Endothelial cell of umbilical vein (primary cell): ENCODE measurements around the gene DHX9. TPM values are rescaled to one million over a fixed set of nuclear protein-coding genes. Genes with fewer than 3 reads are reported as not detected.

Source experiments
- BruUV-seq: library from RNA; stranded (reverse); fragments of 400-500 nt; replicated peaks from 2 replicates; lab custom pipeline; 2021; lab: Mats Ljungman, UMichigan
- CTCF ChIA-PET: fragments of 300-600, 350-600 bp; sonication (Branson Sonifier 250); formaldehyde crosslinking; loops from one replicate; lab custom pipeline; 2021; ENCODE audit warnings: antibody characterized with exemption, inconsistent platforms; lab: Charles Lee
- POLR2A ChIA-PET: fragments of 300-600, 350-600 bp; sonication (Branson Sonifier 250); formaldehyde crosslinking; loops from one replicate; lab custom pipeline; 2021; ENCODE audit warnings: antibody characterized with exemption, inconsistent platforms; lab: Charles Lee
- DNase-seq: peaks from one replicate; pipeline ENCODE4 v3.0.0-alpha.2; 2011; ENCODE audit warnings: low read depth, low spot score
- FAIRE-seq: peaks from 2 replicates; lab custom pipeline; 2011; peaks lifted over from hg19 to GRCh38; lab: Jason Lieb, UNC
- H2AFZ ChIP-seq: 2 replicates; pipeline ENCODE4 v1.6.0; 2012; ENCODE audit warnings: low read depth, low read length, control low read depth, inconsistent platforms
- H3K27ac ChIP-seq: 2 replicates; pipeline ENCODE4 v1.5.1; 2011; ENCODE audit warnings: low read depth, mild to moderate bottlenecking, control low read depth, low read length, moderate library complexity; ENCODE audit not compliant: insufficient read depth
- H3K27me3 ChIP-seq, 2 experiments: 2 replicates each; pipeline versions ENCODE4 v1.6.0 to v1.6.1; 2011; ENCODE audit warnings: low read length in 2 of 2, mixed read lengths in 1 of 2; ENCODE audit not compliant: control insufficient read depth in 2 of 2, insufficient read depth in 2 of 2
- H3K36me3 ChIP-seq, 2 experiments: 2 replicates in 1 of 2; 3 replicates in 1 of 2; pipeline ENCODE4 v1.5.1; 2011; ENCODE audit warnings: low read length in 2 of 2, mild to moderate bottlenecking in 1 of 2, moderate library complexity in 1 of 2; ENCODE audit not compliant: control insufficient read depth in 2 of 2, insufficient read depth in 2 of 2; ENCODE audit errors: extremely low read depth in 1 of 2
- H3K4me1 ChIP-seq: 3 replicates; pipeline ENCODE4 v1.5.1; 2011; ENCODE audit warnings: mild to moderate bottlenecking, low read length; ENCODE audit not compliant: control insufficient read depth, insufficient read depth; ENCODE audit errors: extremely low read depth
- H3K4me2 ChIP-seq: 2 replicates; pipeline ENCODE4 v1.6.1; 2011; ENCODE audit warnings: low read length, control low read depth, mixed read lengths; ENCODE audit not compliant: insufficient read depth
- H3K4me3 ChIP-seq, 3 experiments: fragments of 200-600 bp in 1 of 3; sonication (generic), shearing (Covaris generic) in 1 of 3; replicated peaks in 1 of 3; 2 replicates each; pipeline ENCODE4 v1.5.1; 2011 to 2016; ENCODE audit warnings: control low read depth in 3 of 3, low read length in 3 of 3, mild to moderate bottlenecking in 2 of 3, inconsistent platforms in 1 of 3, low read depth in 1 of 3, moderate library complexity in 1 of 3; ENCODE audit not compliant: insufficient read depth in 1 of 3
- H3K79me2 ChIP-seq: 2 replicates; pipeline ENCODE4 v1.6.0; 2012; ENCODE audit warnings: low read length, inconsistent platforms; ENCODE audit not compliant: control insufficient read depth, insufficient read depth
- H3K9ac ChIP-seq: replicated peaks from 2 replicates; pipeline ENCODE3; 2011; ENCODE audit warnings: low read length, control low read depth; ENCODE audit not compliant: insufficient read depth; ENCODE audit errors: extremely low read depth
- H3K9me1 ChIP-seq: replicated peaks from 3 replicates; pipeline ENCODE4 v1.6.0; 2011; ENCODE audit warnings: mild to moderate bottlenecking, low read length; ENCODE audit not compliant: control insufficient read depth, insufficient read depth; ENCODE audit errors: extremely low read depth
- H3K9me3 ChIP-seq: replicated peaks from 2 replicates; pipeline ENCODE4 v1.5.1; 2012; ENCODE audit warnings: low read length, inconsistent platforms; ENCODE audit not compliant: control insufficient read depth, insufficient read depth
- H4K20me1 ChIP-seq: replicated peaks from 2 replicates; pipeline ENCODE3; 2011; ENCODE audit warnings: mild to moderate bottlenecking, low read length; ENCODE audit not compliant: control insufficient read depth, insufficient read depth; ENCODE audit errors: extremely low read depth
- EZH2 ChIP-seq: IDR thresholded peaks from 2 replicates; pipeline ENCODE4 v1.6.1; 2012; ENCODE audit warnings: borderline replicate concordance, low read depth, mild to moderate bottlenecking, moderate library complexity, low read length, inconsistent platforms; ENCODE audit not compliant: severe bottlenecking
- FOS ChIP-seq: IDR thresholded peaks from 2 replicates; pipeline ENCODE4 v1.6.1; 2011; ENCODE audit warnings: mild to moderate bottlenecking, low read length, moderate library complexity, borderline replicate concordance; ENCODE audit not compliant: insufficient read depth
- GATA2 ChIP-seq: IDR thresholded peaks from 2 replicates; pipeline ENCODE4 v1.7.0; 2011; ENCODE audit warnings: low read depth, mild to moderate bottlenecking, moderate library complexity, mixed read lengths, low read length; ENCODE audit not compliant: insufficient read length, insufficient read depth
- JUN ChIP-seq: IDR thresholded peaks from 2 replicates; pipeline ENCODE4 v1.6.1; 2011; ENCODE audit warnings: borderline replicate concordance, low read depth; ENCODE audit not compliant: insufficient read length, insufficient read depth
- MYC ChIP-seq: IDR thresholded peaks from one replicate; pipeline ENCODE4 v1.6.1; 2011; ENCODE audit warnings: mild to moderate bottlenecking, low read depth, low read length
- POLR2A ChIP-seq: IDR thresholded peaks from 2 replicates; pipeline ENCODE4 v1.6.1; 2012; ENCODE audit warnings: low read depth, mild to moderate bottlenecking, control low read depth, low read length
- POLR2AphosphoS5 ChIP-seq: IDR thresholded peaks from 2 replicates; pipeline ENCODE4 v1.6.1; 2012; ENCODE audit warnings: low read depth, mild to moderate bottlenecking, control low read depth, low read length, moderate library complexity; ENCODE audit not compliant: insufficient read depth
- dilution Hi-C: fragments of 300-500 bp; cut with MboI; formaldehyde crosslinking; loops from one replicate; pipeline ENCODE4 v1.15.0; 2019; ENCODE audit warnings: low sequenced_read_pairs; ENCODE audit not compliant: extremely low pct_ligation_motif_present
- intact Hi-C: fragments of 100-400 bp; cut with micrococcal nuclease; formaldehyde crosslinking; loops from one replicate; pipeline ENCODE4 v1.10.0; 2022
- polyA plus RNA-seq, 4 experiments: library from polyadenylated mRNA; depleted of rRNA in 3 of 4; stranded (reverse) in 3 of 4; unstranded in 1 of 4; fragments of >200 nt; gene quantifications; 2 replicates each; pipeline versions ENCODE4 v1.2.1 to v1.2.3, GENCODE V29; 2011 to 2012; ENCODE audit warnings: missing spikeins in 1 of 4
- total RNA-seq: library from RNA; stranded (reverse); gene quantifications from 2 replicates; pipeline ENCODE4 v1.2.3, GENCODE V29; 2021
- TF ChIP-seq, protein P1 (sequence below): IDR thresholded peaks from 2 replicates; pipeline ENCODE4 v1.6.1; 2011; ENCODE audit not compliant: insufficient read depth, insufficient read length
- TF ChIP-seq, protein P2 (sequence below), 2 donors: IDR thresholded peaks; 1 replicate in 1 of 2; 2 replicates in 1 of 2; pipeline ENCODE4 v1.5.1; 2011; ENCODE audit warnings: low read length in 2 of 2, mild to moderate bottlenecking in 2 of 2, moderate library complexity in 2 of 2, control low read depth in 1 of 2, inconsistent platforms in 1 of 2, low read depth in 1 of 2; ENCODE audit not compliant: insufficient read depth in 1 of 2; ENCODE audit errors: extremely low read depth in 1 of 2

Gene DHX9
- total and polyA plus RNA-seq, 2 donors (not counting 3 experiments of a cell fraction or from before 2014, with no cell fraction given) = 142 to 220 TPM

GRCh38 chr1:182794676-182795201 is 44.4 kb upstream of the DHX9 start:
- intact Hi-C loops (no loop called here), dilution Hi-C loops (no loop called here)
- Histone ChIP-seq H3K79me2 (no peaks in the 10 kb centered on the region), H3K9ac (no peak overlapping the region), H3K4me2 (no peak overlapping the region), H3K4me3 (no peak overlapping the region), H4K20me1 (no peaks in the 10 kb centered on the region), H3K9me3 (no peaks in the 10 kb centered on the region), H3K9me1 (no peaks in the 10 kb centered on the region), H3K27me3 (peaks cover 20 to 26% of the 10 kb centered on the region in 2 experiments), H3K4me1 (peaks cover 2% of the 10 kb centered on the region), H2AFZ (no peak overlapping the region), H3K36me3 (no peaks in the 10 kb centered on the region), H3K27ac (no peak overlapping the region)
- DNase-seq = no peak
- no TSS peak for BruUV-seq
- no peak for FAIRE-seq
- ChIA-PET POLR2A (no interaction called here), CTCF (interaction anchor here (1.0 kb wide), 1 partner anchor 199 kb away, joined by 3 read pairs; no protein-coding TSS in a partner anchor)
- no peak for TF ChIP-seq POLR2AphosphoS5
- no peak for TF ChIP-seq MYC
- TF ChIP-seq POLR2A = no peak
- TF ChIP-seq JUN = no peak
- no peak for TF ChIP-seq FOS
- TF ChIP-seq GATA2 = no peak

DNA sequence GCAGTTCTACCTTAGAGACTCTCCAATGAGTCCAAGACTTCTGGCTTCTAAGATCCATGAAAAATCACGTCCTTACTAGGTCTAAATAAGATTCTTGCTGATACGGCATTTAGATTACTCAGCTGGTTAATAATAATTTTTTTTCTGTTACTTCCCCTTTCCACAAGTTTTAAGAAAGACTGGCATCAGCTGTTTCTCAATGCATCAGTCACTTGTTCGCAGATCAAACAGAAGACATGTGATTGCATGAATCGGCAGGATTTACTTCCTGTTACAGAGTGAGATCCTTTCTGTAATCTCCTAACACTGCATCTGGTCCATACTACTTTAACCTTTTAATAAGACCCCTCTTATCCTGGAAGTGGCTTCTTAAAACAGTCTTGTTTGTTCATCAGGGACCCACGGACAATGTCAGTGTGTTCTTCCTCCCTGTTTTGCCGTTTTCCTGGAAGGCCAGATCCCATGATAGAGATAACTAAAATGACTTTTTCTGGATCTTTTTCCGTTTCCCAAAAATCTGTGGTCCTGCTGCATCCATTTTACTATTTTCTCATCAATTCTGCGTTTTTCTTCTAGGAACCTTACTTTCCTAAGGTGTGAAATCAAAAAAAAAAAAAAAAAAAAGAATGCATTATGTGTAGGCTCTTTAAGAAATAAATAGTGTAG is 43.5 kb upstream of the DHX9 start:
- no peak for TF ChIP-seq POLR2AphosphoS5
- no peak for TF ChIP-seq GATA2
- TF ChIP-seq, protein P1, sequence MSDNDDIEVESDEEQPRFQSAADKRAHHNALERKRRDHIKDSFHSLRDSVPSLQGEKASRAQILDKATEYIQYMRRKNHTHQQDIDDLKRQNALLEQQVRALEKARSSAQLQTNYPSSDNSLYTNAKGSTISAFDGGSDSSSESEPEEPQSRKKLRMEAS = no peak
- TF ChIP-seq POLR2A = no peak
- no peak for TF ChIP-seq MYC
- TF ChIP-seq, protein P2, sequence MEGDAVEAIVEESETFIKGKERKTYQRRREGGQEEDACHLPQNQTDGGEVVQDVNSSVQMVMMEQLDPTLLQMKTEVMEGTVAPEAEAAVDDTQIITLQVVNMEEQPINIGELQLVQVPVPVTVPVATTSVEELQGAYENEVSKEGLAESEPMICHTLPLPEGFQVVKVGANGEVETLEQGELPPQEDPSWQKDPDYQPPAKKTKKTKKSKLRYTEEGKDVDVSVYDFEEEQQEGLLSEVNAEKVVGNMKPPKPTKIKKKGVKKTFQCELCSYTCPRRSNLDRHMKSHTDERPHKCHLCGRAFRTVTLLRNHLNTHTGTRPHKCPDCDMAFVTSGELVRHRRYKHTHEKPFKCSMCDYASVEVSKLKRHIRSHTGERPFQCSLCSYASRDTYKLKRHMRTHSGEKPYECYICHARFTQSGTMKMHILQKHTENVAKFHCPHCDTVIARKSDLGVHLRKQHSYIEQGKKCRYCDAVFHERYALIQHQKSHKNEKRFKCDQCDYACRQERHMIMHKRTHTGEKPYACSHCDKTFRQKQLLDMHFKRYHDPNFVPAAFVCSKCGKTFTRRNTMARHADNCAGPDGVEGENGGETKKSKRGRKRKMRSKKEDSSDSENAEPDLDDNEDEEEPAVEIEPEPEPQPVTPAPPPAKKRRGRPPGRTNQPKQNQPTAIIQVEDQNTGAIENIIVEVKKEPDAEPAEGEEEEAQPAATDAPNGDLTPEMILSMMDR (IDR thresholded peaks at IDR 0.05; ENCODE audit: extremely low read depth in 1 of 2, insufficient read depth in 1 of 2, low read depth in 1 of 2, low read length in 2 of 2) = no peak
- TF ChIP-seq FOS = no peak
- TF ChIP-seq EZH2 = no peak
- no peak for TF ChIP-seq JUN
- dilution Hi-C loops (no loop called here), intact Hi-C loops (no loop called here)
- no peak for FAIRE-seq
- Histone ChIP-seq H3K4me1 (no peaks in the 10 kb centered on the region), H3K9me3 (no peaks in the 10 kb centered on the region), H3K79me2 (no peaks in the 10 kb centered on the region), H3K9ac (no peak overlapping the region), H3K27me3 (peaks cover 17 to 21% of the 10 kb centered on the region in 2 experiments), H3K9me1 (no peaks in the 10 kb centered on the region), H3K4me3 (no peak overlapping the region), H2AFZ (no peak overlapping the region), H4K20me1 (no peaks in the 10 kb centered on the region), H3K4me2 (no peak overlapping the region), H3K36me3 (no peaks in the 10 kb centered on the region), H3K27ac (no peak overlapping the region)
- ChIA-PET CTCF (interaction anchor here (1.0 kb wide), 1 partner anchor 200 kb away, joined by 3 read pairs; no protein-coding TSS in a partner anchor), POLR2A (no interaction called here)
- no TSS peak for BruUV-seq
- DNase-seq = no peak
